ENCODE measurements around the gene PTGFRN.

PTGFRN gene

DNA sequence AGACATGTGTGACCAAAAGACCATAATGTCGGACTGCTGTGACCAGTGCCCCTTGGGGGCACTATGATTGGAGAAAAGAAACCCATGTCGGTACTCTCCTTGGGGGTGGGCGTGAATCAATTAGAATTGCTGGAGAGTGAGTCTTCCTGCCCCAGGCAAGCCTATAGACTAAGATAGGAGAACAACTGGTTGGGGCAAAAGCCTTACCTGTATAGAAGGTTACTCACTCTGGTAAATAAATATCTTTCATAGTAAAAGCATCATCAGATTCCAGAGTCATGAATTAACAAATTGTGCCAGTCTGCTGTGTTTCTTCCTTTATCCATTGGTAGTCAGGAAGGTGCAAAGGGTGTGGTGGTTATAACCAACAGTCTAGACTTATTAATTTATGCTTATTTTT lies 2.9 kb upstream of the PTGFRN start:
- no peak for DNase-seq (ENCODE audit: low spot score in 2 of 2)
- H3K4me1 Mint-ChIP-seq: peaks cover 7% of the 10 kb centered on the region
- no peak overlapping the region for H3K4me3 Mint-ChIP-seq
- H3K9me3 Mint-ChIP-seq: no peaks in the 10 kb centered on the region
- no peaks in the 10 kb centered on the region for H3K36me3 Mint-ChIP-seq
- no peak for ATAC-seq
- H3K27ac Mint-ChIP-seq: no peak overlapping the region

DNA sequence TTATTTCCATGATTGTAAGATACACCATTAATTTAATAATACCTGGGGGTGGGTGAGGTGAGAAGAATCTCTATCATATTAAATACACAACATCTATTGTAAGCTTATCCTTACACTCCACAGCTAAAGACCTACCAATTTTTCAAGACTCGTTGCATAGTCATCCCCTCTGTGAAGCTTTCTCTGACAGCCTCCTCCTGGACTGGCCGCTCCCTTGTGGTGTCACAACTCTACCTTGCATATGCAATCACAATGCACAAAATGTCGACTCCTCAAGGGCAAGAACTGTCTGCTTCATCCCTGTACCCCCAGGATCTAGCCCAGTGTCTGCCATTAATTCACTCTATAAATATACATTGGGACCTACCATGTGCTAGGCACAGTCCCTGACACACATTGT lies 2.4 kb upstream of the PTGFRN start:
- H3K27ac Mint-ChIP-seq: no peak overlapping the region
- peaks cover 7% of the 10 kb centered on the region for H3K4me1 Mint-ChIP-seq
- H3K36me3 Mint-ChIP-seq: no peaks in the 10 kb centered on the region
- no peak overlapping the region for H3K4me3 Mint-ChIP-seq
- H3K9me3 Mint-ChIP-seq: no peaks in the 10 kb centered on the region
- DNase-seq (ENCODE audit: low spot score in 2 of 2): no peak
- no peak for ATAC-seq

- no peak for DNase-seq (ENCODE audit: low spot score in 2 of 2)
- Mint-ChIP-seq H3K4me1 (peaks cover 7% of the 10 kb centered on the region), H3K9me3 (no peaks in the 10 kb centered on the region), H3K36me3 (no peaks in the 10 kb centered on the region), H3K4me3 (no peak overlapping the region), H3K27ac (no peak overlapping the region)
- ATAC-seq: no peak
Observed at GRCh38 chr1:116908266-116908665, 1.4 kb upstream of the PTGFRN start.

DNA sequence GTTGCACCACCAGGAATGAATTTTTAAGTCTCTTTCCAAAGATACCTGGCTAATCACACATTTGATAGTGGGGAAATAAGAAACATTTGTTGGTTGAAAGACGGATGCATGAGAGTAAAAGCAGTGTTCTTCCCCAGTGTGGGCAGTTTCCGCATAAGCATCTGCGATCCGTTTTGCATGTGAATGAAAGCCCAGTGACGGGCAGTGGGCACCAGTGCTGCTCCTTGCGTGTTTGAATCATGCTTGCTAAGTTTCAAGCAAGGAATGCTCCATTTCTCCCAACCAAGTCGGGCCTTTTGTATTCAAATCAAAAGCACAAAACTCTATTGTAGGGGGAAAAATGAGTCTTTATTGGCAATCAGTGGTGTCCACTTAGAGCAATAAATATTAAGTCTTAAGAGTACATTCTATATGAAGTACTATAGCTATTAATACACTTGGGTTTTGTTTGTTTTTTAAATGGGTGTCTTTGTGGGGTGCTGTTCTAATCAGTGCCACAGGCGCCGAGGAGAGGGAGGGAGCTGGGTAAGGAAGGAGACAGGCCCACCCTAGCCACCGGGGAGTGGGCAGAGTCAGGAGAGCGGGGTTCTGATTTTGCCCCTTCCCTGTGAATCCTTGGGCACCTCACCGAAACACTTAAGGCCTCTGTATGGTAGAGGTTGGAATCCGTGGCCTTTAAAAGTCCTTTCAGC lies 750 bp upstream of the PTGFRN start:
- Mint-ChIP-seq H3K9me3 (no peaks in the 10 kb centered on the region), H3K4me1 (peaks cover 7% of the 10 kb centered on the region), H3K4me3 (no peak overlapping the region), H3K36me3 (no peaks in the 10 kb centered on the region), H3K27ac (no peak overlapping the region)
- DNase-seq (ENCODE audit: low spot score in 2 of 2) (no peak), ATAC-seq (no peak)

GRCh38 chr1:116910379-116911187 lies 867 bp downstream of the PTGFRN start:
- Mint-ChIP-seq H3K27ac (no peak overlapping the region), H3K4me1 (peaks cover 7% of the 10 kb centered on the region), H3K36me3 (no peaks in the 10 kb centered on the region), H3K9me3 (no peaks in the 10 kb centered on the region), H3K4me3 (no peak overlapping the region)
- DNase-seq (ENCODE audit: low spot score in 2 of 2) (peak; percentile 13 to 61), ATAC-seq (peak; percentile 61)

DNA sequence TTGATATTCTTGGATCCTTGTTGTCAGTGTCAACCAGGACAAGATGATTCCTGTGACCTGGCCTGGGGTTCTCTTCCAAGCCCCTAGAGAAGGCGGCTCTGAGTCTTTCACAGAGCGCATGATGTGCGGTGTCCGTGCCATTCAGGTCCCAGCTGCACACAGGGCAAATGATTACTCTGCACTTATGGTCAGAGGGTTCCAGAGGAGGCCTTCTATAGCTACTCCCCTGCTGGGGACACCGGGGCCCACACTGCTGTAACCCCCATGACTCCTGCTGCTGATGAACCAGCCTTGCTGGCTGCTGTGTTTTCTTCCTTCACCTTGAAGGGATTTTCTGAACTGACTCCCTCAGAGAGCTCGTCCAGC lies 1.5 kb downstream of the PTGFRN start:
- H3K36me3 Mint-ChIP-seq: no peaks in the 10 kb centered on the region
- H3K9me3 Mint-ChIP-seq: no peaks in the 10 kb centered on the region
- no peak overlapping the region for H3K4me3 Mint-ChIP-seq
- peaks cover 7% of the 10 kb centered on the region for H3K4me1 Mint-ChIP-seq
- ATAC-seq (no peak), DNase-seq (ENCODE audit: low spot score in 2 of 2) (no peak)
- H3K27ac Mint-ChIP-seq: no peak overlapping the region

DNA sequence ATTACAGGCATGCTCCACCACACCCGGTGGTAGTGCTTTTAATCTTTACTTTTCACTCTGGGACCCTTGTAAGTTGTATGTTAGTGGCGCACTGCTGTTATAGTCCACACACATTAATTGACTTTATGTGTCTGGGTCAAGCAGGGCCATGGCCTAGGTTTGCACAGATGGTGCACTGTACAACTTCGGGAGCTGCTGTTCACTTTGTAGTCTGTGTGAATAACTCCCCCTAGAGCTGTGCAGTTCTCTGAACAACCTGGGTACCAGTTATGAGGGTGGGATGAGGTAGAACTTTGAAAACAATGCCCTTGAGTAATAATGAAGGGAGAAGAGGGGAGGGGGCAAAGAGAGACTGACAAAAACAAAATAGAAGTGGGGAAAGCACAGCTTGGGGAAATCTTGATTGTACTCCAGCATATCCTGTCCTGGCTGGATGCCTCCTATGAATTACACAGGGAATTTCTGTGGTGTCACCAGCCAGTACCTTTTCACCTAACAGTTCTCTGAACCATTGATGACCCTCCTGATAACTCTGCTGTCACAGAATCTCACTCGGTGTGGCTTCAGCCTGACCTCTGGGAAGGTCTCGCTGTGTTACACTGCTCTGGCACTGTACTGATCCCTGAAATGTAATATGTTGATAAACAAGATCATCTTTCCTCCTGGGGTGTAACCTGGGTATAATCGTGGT lies 2.2 kb downstream of the PTGFRN start:
- Mint-ChIP-seq H3K9me3 (no peaks in the 10 kb centered on the region), H3K36me3 (no peaks in the 10 kb centered on the region), H3K4me1 (peaks cover 7% of the 10 kb centered on the region), H3K4me3 (no peak overlapping the region), H3K27ac (no peak overlapping the region)
- DNase-seq (ENCODE audit: low spot score in 2 of 2) (no peak), ATAC-seq (no peak)

DNA sequence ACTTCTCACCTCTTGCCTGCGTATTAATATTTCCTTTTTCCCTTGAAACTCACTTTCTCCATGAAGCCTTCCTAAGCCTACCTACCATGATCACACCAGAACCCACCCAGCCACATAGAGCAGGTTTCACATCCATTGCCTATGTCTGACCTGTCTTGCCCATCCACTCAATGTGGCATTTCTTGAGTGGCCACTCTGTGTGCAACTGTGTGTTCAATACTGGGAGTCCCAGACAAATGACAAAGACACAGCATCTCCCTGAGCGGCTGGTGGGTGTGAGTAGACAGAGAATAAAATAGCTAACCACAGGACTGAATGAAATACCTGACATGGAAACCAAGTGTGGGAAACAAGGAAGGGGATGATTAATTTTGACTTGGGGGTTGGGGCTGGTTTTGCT lies 3.1 kb downstream of the PTGFRN start:
- DNase-seq (ENCODE audit: low spot score in 2 of 2) (no peak), ATAC-seq (no peak)
- Mint-ChIP-seq H3K36me3 (no peaks in the 10 kb centered on the region), H3K27ac (no peak overlapping the region), H3K9me3 (no peaks in the 10 kb centered on the region), H3K4me3 (no peak overlapping the region), H3K4me1 (peaks cover 7% of the 10 kb centered on the region)

GRCh38 chr1:116913941-116914340 lies 4.2 kb downstream of the PTGFRN start:
- no peak overlapping the region for H3K4me3 Mint-ChIP-seq
- H3K36me3 Mint-ChIP-seq: no peaks in the 10 kb centered on the region
- no peak for ATAC-seq
- DNase-seq (ENCODE audit: low spot score in 2 of 2): no peak
- H3K9me3 Mint-ChIP-seq: no peaks in the 10 kb centered on the region
- peaks cover 7% of the 10 kb centered on the region for H3K4me1 Mint-ChIP-seq
- H3K27ac Mint-ChIP-seq: no peak overlapping the region

DNA sequence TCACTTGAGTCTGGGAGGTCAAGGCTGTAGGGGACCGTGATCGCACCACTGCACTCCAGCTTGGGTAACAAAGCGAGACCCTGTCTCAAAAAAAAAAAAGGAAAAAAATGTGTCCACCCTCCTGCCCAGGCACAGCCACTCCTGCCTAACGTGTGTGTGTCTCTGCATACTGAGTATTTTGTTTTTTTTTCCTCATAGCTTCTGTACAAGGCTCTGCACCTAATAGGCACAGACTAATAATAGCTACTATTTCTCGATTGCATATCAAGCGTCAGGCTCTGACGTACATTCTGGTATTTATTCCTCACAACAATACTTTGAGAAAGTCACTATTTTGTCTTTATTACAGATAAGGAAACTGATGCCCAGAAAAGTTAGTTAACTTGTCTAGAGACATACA lies 5.0 kb downstream of the PTGFRN start:
- Mint-ChIP-seq H3K4me1 (peaks cover under 1% of the 10 kb centered on the region), H3K36me3 (no peaks in the 10 kb centered on the region), H3K4me3 (no peak overlapping the region), H3K27ac (no peak overlapping the region), H3K9me3 (no peaks in the 10 kb centered on the region)
- no peak for ATAC-seq
- no peak for DNase-seq (ENCODE audit: low spot score in 2 of 2)

GRCh38 chr1:116915086-116915661 lies 5.5 kb downstream of the PTGFRN start:
- no peaks in the 10 kb centered on the region for H3K4me1 Mint-ChIP-seq
- ATAC-seq (no peak), DNase-seq (ENCODE audit: low spot score in 2 of 2) (no peak)
- H3K27ac Mint-ChIP-seq: no peak overlapping the region
- no peaks in the 10 kb centered on the region for H3K9me3 Mint-ChIP-seq
- no peak overlapping the region for H3K4me3 Mint-ChIP-seq
- no peaks in the 10 kb centered on the region for H3K36me3 Mint-ChIP-seq

DNA sequence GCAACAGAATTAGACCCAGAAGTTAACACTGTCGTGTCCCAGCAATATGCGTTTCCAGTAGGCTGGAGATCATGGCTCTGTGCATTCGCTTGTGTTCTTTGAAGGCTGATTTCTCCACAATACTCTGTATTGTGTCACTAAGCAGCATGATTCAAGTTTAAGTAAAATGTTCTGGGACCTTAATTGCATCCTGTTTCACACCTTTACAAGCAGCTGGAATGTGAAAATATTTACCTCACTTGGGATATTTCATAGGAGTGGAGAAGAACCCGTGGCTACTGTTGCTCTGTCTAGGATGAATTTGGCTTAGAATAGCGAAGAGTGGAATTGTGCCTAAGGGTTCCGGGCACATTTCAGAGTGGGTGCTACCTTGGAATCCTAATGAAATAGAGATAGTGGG lies 6.3 kb downstream of the PTGFRN start:
- no peak overlapping the region for H3K27ac Mint-ChIP-seq
- ATAC-seq (no peak), DNase-seq (ENCODE audit: low spot score in 2 of 2) (no peak)
- H3K36me3 Mint-ChIP-seq: no peaks in the 10 kb centered on the region
- H3K4me3 Mint-ChIP-seq: no peak overlapping the region
- no peaks in the 10 kb centered on the region for H3K9me3 Mint-ChIP-seq
- no peaks in the 10 kb centered on the region for H3K4me1 Mint-ChIP-seq

DNA sequence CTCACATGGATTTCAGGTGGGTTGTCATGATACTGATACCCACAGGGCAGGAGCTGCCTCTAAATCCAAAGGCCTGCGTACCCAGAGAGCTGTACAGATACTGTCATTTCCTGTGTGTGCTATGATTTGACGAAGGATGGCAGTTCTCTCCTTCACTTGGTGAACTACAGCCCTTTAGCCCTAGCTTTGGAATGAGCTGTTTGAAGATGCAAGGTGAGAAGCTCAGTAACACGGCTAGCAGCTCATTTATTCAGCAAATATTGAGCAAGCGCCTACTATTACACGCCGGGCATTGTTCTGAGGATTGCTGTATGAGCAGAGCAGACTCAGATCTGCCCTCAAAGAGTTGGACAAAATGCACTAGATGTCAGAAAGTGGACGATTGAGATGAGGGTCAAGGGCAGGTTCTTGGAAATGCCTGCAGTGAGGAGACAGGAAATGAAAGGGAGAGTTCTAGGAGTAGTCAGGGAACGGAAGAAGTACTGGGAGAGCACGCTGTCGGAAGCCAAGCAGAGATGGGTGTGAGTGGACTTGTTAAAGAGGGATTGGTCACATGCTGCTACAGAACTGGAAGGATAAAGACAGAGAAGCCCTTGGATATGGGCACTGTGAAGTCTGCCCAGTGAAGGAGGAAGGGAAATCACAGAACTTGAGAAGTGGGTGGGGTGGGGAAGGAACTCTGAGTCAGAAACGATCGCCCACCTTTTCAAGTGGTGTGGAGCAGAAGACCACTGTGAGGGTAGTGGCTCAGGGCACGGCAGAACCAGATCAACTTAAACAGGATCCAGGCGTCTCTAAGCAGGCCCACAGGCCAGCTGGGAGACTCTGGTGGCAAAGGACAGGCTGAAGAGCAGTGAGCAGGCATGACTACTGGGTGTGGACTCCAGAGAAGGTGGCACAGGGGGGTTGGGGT lies 7.1 kb downstream of the PTGFRN start:
- ATAC-seq: no peak

DNA sequence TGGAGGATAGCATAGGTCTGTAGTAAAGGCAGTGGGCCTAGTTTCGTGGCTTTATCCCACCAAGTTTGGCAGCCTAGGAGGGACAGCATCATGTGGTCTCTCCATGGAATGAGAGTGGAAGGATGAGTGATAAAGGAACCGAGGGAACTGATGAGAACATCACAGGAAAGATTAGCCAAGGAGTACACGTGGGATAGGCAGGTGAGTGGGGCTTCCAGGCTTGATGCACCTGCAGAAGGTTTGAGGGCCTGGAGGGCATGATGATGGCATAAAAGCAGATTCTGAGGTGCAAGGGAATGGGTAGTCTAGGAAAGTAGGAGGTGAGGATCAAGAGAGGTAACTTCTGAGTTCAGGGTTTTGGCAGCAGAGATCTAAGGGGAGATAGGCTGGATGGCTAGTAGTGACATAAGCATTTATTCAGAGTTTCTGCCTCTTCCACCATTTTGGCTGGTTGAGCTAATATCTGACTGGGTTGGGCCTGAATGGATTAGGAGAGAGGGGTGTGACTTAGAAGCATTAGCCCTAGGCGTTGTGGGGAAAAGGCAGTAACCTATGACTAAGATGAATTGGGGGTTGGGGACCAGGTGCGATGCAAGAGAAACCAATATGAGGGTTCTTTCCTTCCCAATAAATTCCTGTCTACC lies 9.1 kb downstream of the PTGFRN start:
- H3K9me3 Mint-ChIP-seq: no peaks in the 10 kb centered on the region
- no peaks in the 10 kb centered on the region for H3K36me3 Mint-ChIP-seq
- no peak for ATAC-seq
- DNase-seq (ENCODE audit: low spot score in 2 of 2): no peak
- H3K27ac Mint-ChIP-seq: no peak overlapping the region
- H3K4me3 Mint-ChIP-seq: no peak overlapping the region
- no peaks in the 10 kb centered on the region for H3K4me1 Mint-ChIP-seq

More for the DNA sequence above, 7.1 kb downstream of the PTGFRN start:
- Mint-ChIP-seq H3K36me3 (no peaks in the 10 kb centered on the region), H3K27ac (no peak overlapping the region), H3K4me1 (no peaks in the 10 kb centered on the region), H3K4me3 (no peak overlapping the region), H3K9me3 (no peaks in the 10 kb centered on the region)
- no peak for DNase-seq (ENCODE audit: low spot score in 2 of 2)

All from stimulated activated effector memory CD8-positive, alpha-beta T cell treated with anti-CD3 and anti-CD28 coated beads, Interleukin-12 subunit alpha, Interleukin-12 subunit beta, amount 100 ng/mL, for 72 hours (primary cell).